Activated CD8-positive, alpha-beta memory T cell treated with anti-CD3 and anti-CD28 coated beads for 4 hours (primary cell): ENCODE measurements around the gene CHRNB1.

ENCODE experiments used
- DNase-seq, 2 donors: peaks; one replicate each; pipeline ENCODE4 v3.0.0-alpha.2; 2020; ENCODE audit warnings: low read depth in 2 of 2

The CHRNB1 gene

DNA sequence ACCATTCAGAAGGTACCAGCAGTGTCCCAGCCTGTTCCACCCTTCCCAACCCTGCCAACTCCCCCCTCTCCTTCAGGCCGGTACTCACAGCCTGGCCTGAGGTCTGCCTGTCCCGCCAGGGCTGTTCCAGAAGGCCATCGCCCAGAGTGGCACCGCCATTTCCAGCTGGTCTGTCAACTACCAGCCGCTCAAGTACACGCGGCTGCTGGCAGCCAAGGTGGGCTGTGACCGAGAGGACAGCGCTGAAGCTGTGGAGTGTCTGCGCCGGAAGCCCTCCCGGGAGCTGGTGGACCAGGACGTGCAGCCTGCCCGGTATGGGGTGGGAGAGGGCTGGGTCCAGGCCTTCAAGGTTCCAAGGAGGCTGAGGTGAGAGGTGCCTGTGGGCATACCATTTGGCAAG lies 30.0 kb upstream of the CHRNB1 start:
- no peak for DNase-seq

DNA sequence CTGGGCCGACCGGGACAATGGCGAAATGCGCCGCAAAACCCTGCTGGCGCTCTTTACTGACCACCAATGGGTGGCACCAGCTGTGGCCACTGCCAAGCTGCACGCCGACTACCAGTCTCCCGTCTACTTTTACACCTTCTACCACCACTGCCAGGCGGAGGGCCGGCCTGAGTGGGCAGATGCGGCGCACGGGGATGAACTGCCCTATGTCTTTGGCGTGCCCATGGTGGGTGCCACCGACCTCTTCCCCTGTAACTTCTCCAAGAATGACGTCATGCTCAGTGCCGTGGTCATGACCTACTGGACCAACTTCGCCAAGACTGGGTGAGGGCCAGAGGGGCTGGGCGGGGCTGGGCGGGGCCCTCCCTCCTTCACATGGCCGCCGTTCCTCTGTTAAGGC lies 29.1 kb upstream of the CHRNB1 start:
- DNase-seq, result no peak

DNA sequence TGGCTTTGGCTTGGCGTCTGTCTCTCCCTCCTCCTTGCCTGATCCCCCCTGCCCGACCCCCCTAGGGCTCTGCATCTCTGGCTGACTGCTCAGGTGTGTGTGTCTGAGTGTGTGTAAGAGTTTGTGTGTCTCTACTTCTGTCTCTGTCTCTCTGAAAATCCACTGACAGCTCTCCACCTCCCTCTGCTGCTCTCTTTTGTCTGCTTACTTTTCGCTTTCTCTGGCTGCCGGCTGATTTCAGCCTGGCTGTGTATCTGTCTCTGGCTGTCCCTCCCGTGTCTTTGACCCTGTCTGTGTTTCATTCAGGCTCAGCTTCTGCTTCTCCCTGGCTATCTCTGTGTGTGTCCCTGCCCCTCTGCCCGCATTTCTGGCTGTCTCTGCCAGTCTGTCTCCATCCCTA lies 28.5 kb upstream of the CHRNB1 start:
- DNase-seq, result no peak

DNA sequence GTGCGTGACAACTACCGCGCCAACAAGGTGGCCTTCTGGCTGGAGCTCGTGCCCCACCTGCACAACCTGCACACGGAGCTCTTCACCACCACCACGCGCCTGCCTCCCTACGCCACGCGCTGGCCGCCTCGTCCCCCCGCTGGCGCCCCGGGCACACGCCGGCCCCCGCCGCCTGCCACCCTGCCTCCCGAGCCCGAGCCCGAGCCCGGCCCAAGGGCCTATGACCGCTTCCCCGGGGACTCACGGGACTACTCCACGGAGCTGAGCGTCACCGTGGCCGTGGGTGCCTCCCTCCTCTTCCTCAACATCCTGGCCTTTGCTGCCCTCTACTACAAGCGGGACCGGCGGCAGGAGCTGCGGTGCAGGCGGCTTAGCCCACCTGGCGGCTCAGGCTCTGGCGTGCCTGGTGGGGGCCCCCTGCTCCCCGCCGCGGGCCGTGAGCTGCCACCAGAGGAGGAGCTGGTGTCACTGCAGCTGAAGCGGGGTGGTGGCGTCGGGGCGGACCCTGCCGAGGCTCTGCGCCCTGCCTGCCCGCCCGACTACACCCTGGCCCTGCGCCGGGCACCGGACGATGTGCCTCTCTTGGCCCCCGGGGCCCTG lies 27.7 kb upstream of the CHRNB1 start:
- no peak for DNase-seq

DNA sequence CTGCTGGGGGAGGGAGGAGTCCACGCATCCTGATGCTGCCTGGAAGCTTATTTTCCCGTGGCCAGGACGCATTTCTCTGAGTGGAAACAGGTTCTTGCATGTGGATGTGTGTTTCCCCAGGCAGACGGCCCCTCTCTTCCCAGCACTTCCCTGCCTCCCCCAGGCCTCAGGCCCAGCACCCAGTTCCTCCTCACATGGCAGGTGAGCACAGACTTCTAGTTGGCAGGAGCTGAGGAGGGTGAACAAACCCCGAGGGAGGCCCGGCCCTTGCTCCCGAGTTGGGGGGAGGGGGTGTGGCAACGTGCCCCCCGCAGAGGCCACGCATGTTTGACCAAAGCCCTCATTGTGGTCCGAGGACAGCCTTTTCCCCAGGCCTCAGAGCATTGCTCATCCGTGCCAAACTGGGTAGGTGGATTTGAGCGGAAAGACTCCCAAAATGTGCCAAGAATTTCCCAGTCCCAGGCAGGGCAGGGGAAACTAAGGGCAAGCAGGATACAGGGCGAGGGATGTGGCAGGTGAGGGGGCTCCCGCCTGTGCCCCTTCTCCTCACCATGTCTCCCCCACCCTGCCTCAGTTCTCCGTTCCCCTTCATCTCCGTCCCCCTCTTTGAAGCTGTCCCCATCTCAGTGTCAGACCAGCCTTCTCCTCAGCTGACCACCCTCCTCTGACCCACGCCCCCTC lies 26.2 kb upstream of the CHRNB1 start:
- no peak for DNase-seq

DNA sequence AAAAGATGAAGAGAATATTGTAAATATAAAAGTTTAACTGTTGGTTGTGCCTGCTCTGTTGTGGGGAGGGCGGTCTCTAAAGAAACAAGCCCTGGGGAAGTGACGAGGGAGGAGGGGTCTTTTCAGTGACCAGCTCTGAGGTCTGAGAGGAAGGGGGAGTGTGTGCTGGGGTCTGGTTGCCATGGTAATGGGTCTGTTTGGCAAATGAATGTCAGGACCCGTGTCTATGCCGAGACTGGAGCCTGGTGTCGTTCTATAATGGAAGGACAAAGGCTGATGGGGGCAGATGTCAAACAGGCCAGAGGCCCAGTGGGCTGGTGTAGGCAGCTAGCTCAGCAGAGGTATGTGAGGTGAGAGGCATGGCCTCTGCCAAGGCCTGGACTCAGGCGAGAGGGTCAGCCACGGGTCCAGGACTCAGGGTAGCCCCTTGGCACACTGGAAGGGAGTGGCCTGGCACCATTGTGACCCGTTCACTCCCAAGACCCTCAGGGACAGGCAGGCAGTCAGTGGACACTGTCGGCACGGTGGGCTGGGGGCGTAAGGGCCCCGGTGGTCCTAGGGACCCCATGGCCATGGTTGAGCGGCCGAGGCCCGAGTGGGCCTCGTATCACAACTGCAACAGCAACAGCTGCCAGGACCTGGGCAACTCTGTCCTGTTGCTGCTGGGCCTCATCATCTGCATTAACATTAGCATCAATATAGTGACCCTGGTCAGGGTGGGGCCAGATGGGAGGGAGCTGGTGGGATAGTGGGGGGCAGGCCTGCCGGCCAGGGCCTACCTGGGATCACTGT lies 24.8 kb upstream of the CHRNB1 start, which contains the start of gene SPEM1:
SPEM1 (plus strand) TSS at position 506 of the 792 bp plus-strand sequence; CDS start at position 567, 61 bp downstream.
- DNase-seq, result no peak

DNA sequence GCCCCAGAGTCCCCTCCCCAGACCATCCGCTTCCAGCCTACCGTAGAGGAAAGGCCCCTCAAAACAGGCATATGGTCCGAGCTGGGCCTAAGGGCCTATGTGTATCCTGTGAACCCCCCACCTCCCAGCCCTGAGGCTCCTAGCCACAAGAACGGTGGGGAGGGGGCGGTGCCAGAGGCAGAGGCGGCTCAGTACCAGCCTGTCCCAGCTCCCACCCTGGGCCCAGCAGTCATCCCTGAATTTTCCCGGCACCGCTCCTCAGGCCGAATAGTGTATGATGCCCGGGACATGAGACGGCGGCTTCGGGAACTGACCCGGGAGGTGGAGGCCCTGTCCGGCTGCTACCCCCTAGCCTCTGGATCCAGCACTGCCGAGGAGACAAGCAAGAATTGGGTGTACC lies 23.7 kb upstream of the CHRNB1 start:
- DNase-seq, result no peak

DNA sequence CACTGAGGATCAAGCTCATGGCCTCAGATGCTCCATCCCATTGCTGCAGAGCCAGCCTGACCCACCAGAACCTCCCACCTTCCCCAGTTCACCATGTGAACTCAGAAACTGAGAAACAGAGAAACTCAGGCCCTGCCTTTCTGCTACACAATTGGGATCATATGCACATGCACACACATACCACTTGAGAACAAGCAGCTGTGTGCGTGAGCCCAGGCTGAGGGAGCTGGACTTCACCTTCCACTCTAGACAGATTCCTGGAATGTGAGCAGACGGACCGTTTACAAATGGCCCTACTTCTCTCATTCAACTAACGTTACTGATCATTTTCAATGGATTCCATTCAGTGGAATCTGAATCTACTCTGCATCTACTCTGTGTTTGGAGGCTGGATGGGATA lies 21.2 kb upstream of the CHRNB1 start:
- DNase-seq, result no peak

DNA sequence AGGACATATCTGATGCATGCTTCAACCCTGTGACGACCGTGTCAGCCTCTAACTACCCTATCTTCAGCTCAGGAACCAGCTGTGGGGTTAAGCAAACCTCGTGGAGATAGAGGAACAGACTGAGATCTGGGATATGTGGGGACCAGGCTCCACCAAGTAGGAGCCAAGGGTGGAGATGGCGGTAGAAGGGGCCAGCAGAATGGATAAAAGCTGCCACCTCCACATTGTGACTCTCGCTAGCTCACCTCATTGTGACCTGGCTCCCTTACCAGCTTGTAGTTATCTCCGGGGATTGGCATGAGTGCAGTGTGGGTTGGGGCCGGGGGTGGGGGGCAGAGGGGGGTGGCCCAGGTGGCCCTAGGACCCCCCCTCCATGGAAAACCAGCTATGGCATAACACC lies 19.5 kb upstream of the CHRNB1 start, which contains the start of gene SPEM2:
SPEM2 (plus strand) TSS at position 301 of the 400 bp plus-strand sequence; CDS start at position 374, 73 bp downstream.
- DNase-seq, result no peak

DNA sequence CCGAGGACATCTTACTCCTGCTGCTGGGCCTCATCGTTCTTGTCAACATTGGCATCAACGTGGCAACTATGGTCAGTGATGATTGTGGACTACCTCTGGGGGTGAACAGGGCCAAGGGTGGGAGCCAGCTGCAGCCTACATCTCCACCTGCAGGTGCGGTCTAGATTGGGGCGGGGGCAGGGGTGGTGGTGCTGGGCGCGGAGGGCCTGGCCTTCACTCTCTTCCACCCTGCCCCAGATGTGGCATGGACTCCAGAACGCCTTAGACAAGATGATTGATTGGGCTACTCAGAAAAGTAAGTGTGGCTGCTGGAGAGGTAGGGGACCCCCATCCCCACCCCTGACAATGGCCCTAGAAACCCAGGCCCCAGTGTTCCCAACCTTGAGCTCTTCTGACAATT lies 19.1 kb upstream of the CHRNB1 start:
- no peak for DNase-seq

DNA sequence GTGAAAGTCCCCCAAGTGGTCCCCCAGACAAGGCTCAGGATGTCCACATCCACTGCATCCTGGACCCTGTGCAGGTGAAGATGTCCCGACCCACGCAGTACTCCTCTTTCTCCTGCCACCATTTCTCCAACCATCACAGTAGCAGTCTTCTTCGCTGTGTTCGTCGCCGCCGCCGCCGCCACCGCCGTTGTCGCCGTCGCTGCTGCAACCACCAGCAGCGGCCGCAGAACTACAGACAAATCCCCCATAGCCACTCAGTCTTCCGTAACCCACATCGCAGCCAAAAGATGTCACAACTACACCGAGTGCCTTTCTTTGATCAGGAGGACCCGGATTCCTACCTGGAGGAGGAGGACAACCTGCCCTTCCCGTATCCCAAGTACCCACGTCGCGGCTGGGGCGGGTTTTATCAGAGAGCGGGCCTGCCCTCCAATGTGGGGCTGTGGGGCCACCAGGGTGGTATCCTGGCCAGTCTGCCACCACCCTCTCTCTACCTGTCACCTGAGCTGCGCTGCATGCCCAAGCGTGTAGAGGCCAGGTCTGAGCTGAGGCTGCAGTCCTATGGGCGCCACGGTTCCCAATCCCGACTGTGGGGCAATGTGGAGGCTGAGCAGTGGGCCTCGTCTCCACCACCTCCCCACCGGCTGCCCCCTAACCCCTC lies 18.5 kb upstream of the CHRNB1 start:
- DNase-seq, result no peak

DNA sequence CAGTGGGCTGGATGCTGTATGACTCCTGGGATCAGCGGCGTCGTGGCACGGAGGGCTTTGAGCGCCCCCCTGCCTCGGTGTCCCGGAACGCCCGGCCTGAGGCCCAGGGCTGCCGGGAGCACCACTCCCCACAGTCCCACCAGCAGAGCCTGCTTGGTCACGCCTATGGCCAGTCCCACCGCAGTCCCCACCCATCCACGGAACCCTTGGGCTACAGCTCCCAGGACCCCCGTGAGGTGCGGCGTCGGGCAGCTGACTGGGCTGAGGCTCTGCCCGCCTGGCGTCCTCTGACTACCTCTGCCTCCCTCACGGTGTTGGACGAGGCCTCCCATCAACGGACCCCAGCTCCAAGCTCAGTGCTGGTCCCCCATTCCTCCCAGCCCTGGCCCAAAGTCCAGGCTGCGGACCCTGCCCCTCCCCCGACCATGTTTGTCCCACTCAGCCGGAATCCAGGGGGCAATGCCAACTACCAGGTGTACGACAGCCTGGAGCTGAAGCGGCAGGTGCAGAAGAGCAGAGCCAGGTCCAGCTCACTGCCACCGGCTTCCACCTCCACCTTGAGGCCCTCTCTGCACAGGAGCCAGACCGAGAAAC lies 17.9 kb upstream of the CHRNB1 start:
- no peak for DNase-seq

DNA sequence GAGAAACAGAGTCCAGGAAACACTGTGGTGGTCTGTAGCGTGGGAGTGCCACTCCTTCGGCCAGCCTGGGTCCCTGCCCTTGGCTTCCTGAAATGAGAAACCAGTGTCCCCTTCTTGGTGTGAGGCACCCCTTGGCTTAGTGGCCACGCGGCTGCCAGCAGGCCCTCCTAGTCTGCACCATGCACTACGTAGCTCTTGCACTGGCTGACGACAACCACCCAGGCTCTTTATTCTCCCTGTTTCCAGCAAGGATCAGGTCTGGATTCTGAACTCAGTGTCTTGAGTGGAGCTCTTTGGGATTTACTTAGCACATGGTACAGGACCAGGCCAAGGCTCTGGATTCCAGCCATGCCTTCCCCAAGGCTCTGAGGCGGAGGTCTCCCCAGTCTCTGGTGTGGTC lies 17.3 kb upstream of the CHRNB1 start:
- DNase-seq, result no peak

DNA sequence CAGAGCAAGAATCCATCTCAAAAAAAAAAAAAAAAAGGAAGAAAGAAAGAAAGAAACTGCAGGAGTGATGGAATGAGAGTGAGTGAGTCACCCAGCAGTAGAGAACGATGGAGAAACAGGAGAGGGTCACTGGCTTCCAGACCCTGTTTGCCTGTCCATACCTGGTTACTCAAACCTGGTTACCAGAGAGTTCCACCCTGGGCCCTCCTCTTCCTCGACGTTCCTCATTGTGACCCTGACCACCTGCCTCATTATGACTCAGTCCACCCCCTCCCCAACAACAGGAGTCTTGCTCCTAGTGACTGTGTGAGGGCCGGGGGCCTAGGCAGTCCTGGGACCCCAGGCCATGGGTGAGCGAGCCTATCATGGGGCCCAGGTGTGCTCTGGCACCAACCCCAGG lies 16.3 kb upstream of the CHRNB1 start, which contains the start of gene SPEM3:
SPEM3 (plus strand) TSS at position 301 of the 400 bp plus-strand sequence; CDS start at position 347, 46 bp downstream.
- DNase-seq, result no peak

DNA sequence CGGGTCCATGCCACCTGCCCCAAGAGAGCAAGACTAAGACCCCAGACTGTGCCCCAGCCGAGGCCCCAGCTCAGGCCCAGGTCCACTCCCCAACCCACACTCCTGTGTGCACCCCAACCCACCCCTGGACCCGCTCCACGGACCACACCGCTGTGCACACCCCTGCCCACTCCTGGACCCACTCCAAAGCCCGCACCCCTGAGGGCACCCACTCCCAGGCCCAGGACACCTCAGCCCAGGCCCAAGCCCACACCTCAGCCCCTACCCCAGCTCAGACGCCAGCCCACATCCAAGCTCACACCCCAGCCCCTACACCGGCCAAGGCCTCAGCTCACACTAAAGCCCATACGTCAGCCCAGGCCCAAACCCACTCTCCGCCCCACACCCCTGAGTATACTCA lies 15.1 kb upstream of the CHRNB1 start:
- DNase-seq, result no peak

DNA sequence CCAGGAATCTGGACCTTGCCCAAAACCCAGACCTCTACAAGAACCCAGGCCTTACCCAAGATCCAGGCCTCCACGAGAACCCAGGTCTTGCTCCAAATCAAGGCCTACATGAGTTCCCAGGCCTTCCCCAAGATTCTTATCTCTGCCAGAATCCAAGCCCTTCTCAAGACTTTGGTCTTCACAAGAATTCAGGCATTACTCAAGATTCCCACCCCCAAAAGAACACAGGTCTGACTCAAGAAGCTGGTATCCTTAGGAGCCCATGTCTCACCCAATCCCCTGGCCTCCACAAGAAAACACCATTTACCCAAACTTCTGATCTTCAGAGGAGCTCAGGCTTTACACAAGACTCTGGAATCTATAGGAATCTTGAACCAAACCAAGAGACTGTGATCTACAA lies 13.6 kb upstream of the CHRNB1 start:
- DNase-seq, result no peak

DNA sequence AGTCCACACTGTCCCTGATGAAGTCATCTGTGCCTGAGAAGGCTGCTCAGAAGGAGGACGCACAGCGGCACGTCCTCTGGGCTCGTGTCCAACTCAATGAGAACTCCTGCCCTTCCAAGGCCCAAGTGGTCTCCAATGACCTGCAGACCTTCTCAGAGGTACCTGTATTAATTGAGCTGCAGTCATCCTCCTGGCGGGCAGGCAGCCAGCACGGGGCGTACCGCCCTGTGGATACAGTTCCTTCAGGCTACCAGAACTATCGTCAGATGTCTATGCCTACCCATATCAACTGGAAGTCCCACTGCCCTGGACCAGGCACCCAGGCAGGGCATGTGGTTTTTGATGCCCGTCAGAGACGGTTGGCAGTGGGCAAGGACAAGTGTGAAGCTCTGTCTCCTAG lies 12.6 kb upstream of the CHRNB1 start:
- no peak for DNase-seq

DNA sequence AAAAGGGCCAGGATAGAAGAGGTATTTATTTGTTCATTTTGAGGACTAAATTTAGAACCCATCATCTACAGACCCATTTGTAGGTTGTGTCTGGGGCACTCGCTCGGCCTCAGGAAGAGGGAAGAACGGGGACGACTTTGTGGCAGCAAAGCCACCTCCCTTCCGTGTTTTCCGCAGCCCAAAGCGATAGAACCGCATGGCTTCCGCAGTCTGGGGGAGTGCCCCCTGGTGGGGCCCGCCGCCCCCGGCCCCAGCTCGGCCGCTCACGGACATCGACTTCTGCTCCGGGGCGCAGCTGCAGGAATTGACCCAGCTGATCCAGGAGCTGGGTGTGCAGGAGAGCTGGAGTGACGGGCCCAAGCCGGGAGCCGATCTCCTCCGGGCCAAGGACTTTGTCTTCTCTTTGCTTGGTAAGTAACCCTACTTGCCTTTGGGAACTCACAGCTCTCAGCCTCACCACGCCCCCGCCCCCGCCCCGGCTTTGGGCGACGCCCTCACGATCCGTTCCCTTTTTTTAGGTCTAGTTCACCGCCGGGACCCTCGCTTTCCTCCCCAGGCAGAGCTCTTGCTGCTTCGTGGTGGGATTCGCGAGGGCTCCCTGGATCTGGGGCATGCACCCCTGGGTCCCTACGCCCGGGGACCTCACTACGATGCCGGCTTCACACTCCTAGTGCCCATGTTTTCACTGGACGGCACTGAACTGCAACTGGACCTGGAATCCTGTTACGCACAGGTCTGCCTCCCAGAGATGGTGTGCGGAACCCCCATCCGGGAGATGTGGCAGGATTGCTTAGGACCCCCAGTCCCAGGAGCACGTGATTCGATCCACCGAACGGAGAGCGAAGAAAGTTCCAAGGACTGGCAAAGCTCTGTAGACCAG lies 8.9 kb upstream of the CHRNB1 start:
- DNase-seq, result peak in 1 of 2 donors; percentile 30

DNA sequence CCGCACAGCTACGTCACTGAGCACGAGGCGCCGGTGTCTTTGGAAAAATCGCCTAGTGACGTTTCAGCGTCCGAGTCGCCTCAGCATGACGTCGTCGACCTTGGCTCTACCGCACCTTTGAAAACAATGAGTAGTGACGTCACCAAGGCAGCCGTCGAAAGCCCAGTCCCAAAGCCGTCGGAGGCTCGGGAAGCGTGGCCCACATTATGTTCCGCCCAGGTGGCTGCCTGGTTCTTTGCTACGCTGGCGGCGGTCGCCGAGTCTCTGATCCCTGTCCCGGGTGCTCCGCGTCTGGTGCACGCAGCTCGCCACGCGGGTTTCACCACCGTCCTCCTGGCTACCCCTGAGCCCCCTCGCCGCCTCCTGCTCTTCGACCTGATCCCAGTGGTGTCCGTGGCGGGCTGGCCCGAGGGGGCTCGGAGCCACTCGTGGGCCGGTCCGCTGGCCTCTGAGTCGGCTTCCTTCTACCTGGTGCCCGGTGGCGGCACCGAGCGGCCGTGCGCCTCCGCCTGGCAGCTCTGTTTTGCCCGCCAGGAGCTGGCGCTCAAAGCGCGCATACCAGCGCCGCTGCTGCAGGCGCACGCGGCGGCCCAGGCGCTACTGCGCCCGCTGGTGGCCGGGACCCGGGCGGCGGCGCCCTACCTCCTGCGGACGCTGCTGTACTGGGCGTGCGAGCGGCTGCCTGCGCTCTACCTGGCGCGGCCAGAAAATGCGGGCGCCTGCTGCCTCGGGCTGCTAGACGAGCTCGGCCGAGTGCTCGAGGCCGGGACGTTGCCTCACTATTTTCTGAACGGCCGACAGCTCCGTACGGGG lies 8.1 kb upstream of the CHRNB1 start:
- peak; percentile 59 to 61 for DNase-seq

DNA sequence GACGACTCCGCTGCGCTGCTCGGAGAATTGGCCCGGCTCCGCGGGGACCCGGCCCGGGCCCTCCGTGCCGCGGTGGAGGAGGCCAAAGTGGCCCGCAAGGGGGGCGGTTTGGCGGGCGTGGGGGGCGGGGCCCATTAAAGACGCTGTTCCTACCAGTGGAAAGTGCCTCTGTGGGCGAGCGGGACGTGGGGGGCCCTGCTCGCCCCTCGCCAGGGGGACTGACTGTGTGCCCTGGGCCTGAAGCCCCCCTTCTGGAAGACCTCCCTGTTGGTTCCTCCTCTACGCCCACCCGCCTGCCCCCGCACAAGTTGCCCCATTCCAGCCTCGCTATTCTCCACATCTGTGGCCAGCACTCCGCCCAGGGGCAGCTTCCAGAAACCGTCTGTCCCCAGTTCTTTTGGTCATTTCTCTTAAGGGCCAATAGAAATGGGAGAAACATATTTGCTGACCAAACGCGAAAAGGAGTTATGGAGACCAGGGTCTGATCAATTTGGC lies 7.4 kb upstream of the CHRNB1 start:
- no peak for DNase-seq
